CD4-positive, alpha-beta memory T cell (primary cell): ENCODE data around the gene AGPAT4. TPM values are rescaled to one million over a fixed set of nuclear protein-coding genes. Genes with fewer than 3 reads are reported as not detected.

Experiments used
- CTCF ChIA-PET: fragments of 350-600 bp; sonication (Branson Sonifier 250); formaldehyde crosslinking; loops from one replicate; lab custom pipeline; 2021; ENCODE audit warnings: inconsistent platforms; ENCODE audit not compliant: partially characterized antibody; lab: Charles Lee
- POLR2A ChIA-PET: fragments of 350-600 bp; sonication (Branson Sonifier 250); formaldehyde crosslinking; loops from one replicate; lab custom pipeline; 2021; ENCODE audit not compliant: partially characterized antibody; lab: Charles Lee
- DNase-seq, 5 donors: peaks; one replicate each; pipeline versions ENCODE4 v3.0.0 to v3.0.0-alpha.2; 2020 to 2022; ENCODE audit warnings: mixed read lengths in 1 of 5
- H3K27ac ChIP-seq: one replicate; pipeline ENCODE4 v1.7.0; 2013; ENCODE audit warnings: low read depth, low read length
- H3K27me3 ChIP-seq: 2 replicates; pipeline ENCODE4 v1.7.0; 2013; ENCODE audit warnings: mild to moderate bottlenecking, low read length, moderate library complexity; ENCODE audit not compliant: insufficient read depth
- H3K36me3 ChIP-seq: 2 replicates; pipeline ENCODE4 v1.7.0; 2013; ENCODE audit warnings: mild to moderate bottlenecking, low read length, moderate library complexity; ENCODE audit not compliant: insufficient read depth
- H3K4me1 ChIP-seq: 2 replicates; pipeline ENCODE4 v1.7.0; 2013; ENCODE audit warnings: mild to moderate bottlenecking, low read length, moderate library complexity; ENCODE audit not compliant: insufficient read depth
- H3K4me3 ChIP-seq, 2 donors: one replicate each; pipeline ENCODE4 v1.7.0; 2013; ENCODE audit warnings: low read length in 2 of 2, mild to moderate bottlenecking in 1 of 2
- H3K9me3 ChIP-seq, 2 donors: one replicate each; pipeline ENCODE4 v1.7.0; 2013; ENCODE audit warnings: low read length in 2 of 2, control low read depth in 1 of 2; ENCODE audit not compliant: control insufficient read depth in 1 of 2
- H3K27ac Mint-ChIP-seq, 7 donors: one replicate each; pipeline ENCODE4 v1.8.0; 2020 to 2021; ENCODE audit warnings: mixed read lengths in 7 of 7, mild to moderate bottlenecking in 6 of 7, inconsistent platforms in 3 of 7, moderate library complexity in 3 of 7
- H3K27me3 Mint-ChIP-seq, 2 donors: one replicate each; pipeline ENCODE4 v1.8.0; 2020 to 2021; ENCODE audit warnings: mixed read lengths in 2 of 2
- H3K36me3 Mint-ChIP-seq, 2 donors: one replicate each; pipeline ENCODE4 v1.8.0; 2020 to 2021; ENCODE audit warnings: mixed read lengths in 2 of 2, inconsistent platforms in 1 of 2, mild to moderate bottlenecking in 1 of 2
- H3K4me1 Mint-ChIP-seq, 4 donors: one replicate each; pipeline ENCODE4 v1.8.0; 2020 to 2021; ENCODE audit warnings: mixed read lengths in 4 of 4, mild to moderate bottlenecking in 1 of 4
- H3K4me3 Mint-ChIP-seq, 8 donors: one replicate each; pipeline ENCODE4 v1.8.0; 2020 to 2021; ENCODE audit warnings: mixed read lengths in 8 of 8, mild to moderate bottlenecking in 7 of 8, moderate library complexity in 6 of 8, inconsistent platforms in 3 of 8
- H3K9me3 Mint-ChIP-seq, 8 donors: one replicate each; pipeline ENCODE4 v1.8.0; 2020 to 2021; ENCODE audit warnings: mixed read lengths in 8 of 8, mild to moderate bottlenecking in 5 of 8, inconsistent platforms in 3 of 8, moderate library complexity in 1 of 8
- intact Hi-C: fragments of 100-400 bp; cut with micrococcal nuclease; formaldehyde crosslinking; loops from one replicate; pipeline ENCODE4 v1.15.1; 2023
- polyA plus RNA-seq, 2 donors: library from polyadenylated mRNA; unstranded; fragments of 300-500 nt; fragmentation: Illumina TruSeq; gene quantifications; one replicate each; pipeline ENCODE4 v1.2.3, GENCODE V29; 2021
- total RNA-seq, 2 experiments: library from RNA; stranded (reverse); gene quantifications; one replicate each; pipeline ENCODE4 v1.2.3, GENCODE V29; 2021

Gene AGPAT4
- total and polyA plus RNA-seq, 4 experiments from 2014 or later: 3.6 to 6.9 (median 4.1) TPM

- Mint-ChIP-seq H3K4me3 (no peak overlapping the region), H3K9me3 (peaks cover 0 to 1% (median 0%) of the 10 kb centered on the region in 8 donors), H3K27ac (no peak overlapping the region), H3K36me3 (peaks cover 13 to 23% of the 10 kb centered on the region in 2 donors), H3K27me3 (no peaks in the 10 kb centered on the region), H3K4me1 (peaks cover 9 to 18% (median 13%) of the 10 kb centered on the region in 4 donors)
- H3K9me3 ChIP-seq: no peaks in the 10 kb centered on the region
- POLR2A ChIA-PET: interaction anchor here (0.9 to 3.6 kb wide), 4 partner anchors 34 to 192 kb away, joined by 3 to 35 read pairs (median 4); partner anchors contain the start of genes AGPAT4 and MAP3K4
- peak overlapping the region; percentile 90 for H3K27ac ChIP-seq
- H3K4me1 ChIP-seq: peaks cover 54% of the 10 kb centered on the region
- DNase-seq: no peak
- H3K27me3 ChIP-seq: no peaks in the 10 kb centered on the region
- CTCF ChIA-PET: interaction anchor here (1.2 to 1.3 kb wide), 2 partner anchors 15 to 90 kb away, joined by 3 read pairs; no protein-coding TSS in a partner anchor
- peak overlapping the region; percentile 2 to 15 for H3K4me3 ChIP-seq
- intact Hi-C loops: no loop called here
- peaks cover 43% of the 10 kb centered on the region for H3K36me3 ChIP-seq
These were observed 191.6 kb downstream of the AGPAT4 start for GRCh38 chr6:161082215-161082614.

- no peak overlapping the region for H3K4me3 Mint-ChIP-seq
- ChIA-PET CTCF (interaction anchor here (1.3 to 1.6 kb wide), 4 partner anchors 30 to 290 kb away, joined by 3 to 5 read pairs (median 4); no protein-coding TSS in a partner anchor), POLR2A (interaction anchor here (0.8 to 3.6 kb wide), 16 partner anchors 8 to 193 kb away, joined by 3 to 35 read pairs (median 4); partner anchors contain the start of genes AGPAT4 and MAP3K4)
- Histone ChIP-seq H3K27me3 (no peaks in the 10 kb centered on the region), H3K9me3 (no peaks in the 10 kb centered on the region), H3K36me3 (peaks cover 39% of the 10 kb centered on the region), H3K4me3 (peak overlapping the region in 1 of 2 donors; percentile 15), H3K27ac (peak overlapping the region; percentile 90), H3K4me1 (peaks cover 72% of the 10 kb centered on the region)
- H3K27me3 Mint-ChIP-seq: no peaks in the 10 kb centered on the region
- H3K36me3 Mint-ChIP-seq: peaks cover 5 to 7% of the 10 kb centered on the region in 2 donors
- peak; percentile 58 to 74 (median 72) for DNase-seq
- peaks cover 0 to 1% (median 0%) of the 10 kb centered on the region in 8 donors for H3K9me3 Mint-ChIP-seq
- no peak overlapping the region for H3K27ac Mint-ChIP-seq
- intact Hi-C loops: no loop called here
- H3K4me1 Mint-ChIP-seq: peaks cover 4 to 15% (median 11%) of the 10 kb centered on the region in 4 donors
These were observed 193.4 kb downstream of the AGPAT4 start for GRCh38 chr6:161080263-161080970.
